Measurements from ENCODE around the gene HS3ST2.
A peak's percentile ranks its signal among the peaks of the same experiment; 100 is the strongest.
"Not testable (repeated sequence)": the region's sequence is repeated elsewhere in the genome, so short reads cannot be mapped to it uniquely, and the experiment has no call there.

Gene HS3ST2

DNA sequence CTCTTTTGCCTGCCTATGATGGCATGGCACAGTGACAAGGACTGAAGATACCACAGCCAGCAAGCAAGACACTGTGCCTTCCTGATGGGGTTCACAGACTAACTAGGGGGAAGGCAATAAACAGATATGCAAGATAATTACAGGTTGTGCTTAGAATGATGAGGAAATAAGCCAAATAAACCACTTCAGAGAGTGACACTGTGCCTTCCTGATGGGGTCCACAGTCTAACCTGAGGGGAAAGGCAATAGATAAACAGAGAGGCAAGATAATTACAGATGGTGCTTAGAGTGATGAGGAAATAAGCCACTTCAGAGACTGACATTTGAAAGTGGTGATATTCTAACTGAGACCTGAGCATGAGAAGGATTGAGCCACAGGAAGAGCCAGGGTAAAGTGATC, 84.2 kb downstream of the HS3ST2 start:
- no peak overlapping the region for H3K9ac ChIP-seq (ENCODE audit: low read depth, low read length)
- H2AFZ ChIP-seq (ENCODE audit: low read depth, low read length), result no peak overlapping the region
- no peak overlapping the region for H3K27ac ChIP-seq (ENCODE audit: low read length)
- ATAC-seq (ENCODE audit: insufficient read depth, low read depth) (no peak), DNase-seq (no peak)
- no peaks in the 10 kb centered on the region for H3K36me3 ChIP-seq (ENCODE audit: insufficient read depth, low read length)
- no peak for TF ChIP-seq EZH2 (IDR thresholded peaks at IDR 0.05; ENCODE audit: borderline replicate concordance, low read depth, low read length, severe bottlenecking)
- TF ChIP-seq, protein P1, sequence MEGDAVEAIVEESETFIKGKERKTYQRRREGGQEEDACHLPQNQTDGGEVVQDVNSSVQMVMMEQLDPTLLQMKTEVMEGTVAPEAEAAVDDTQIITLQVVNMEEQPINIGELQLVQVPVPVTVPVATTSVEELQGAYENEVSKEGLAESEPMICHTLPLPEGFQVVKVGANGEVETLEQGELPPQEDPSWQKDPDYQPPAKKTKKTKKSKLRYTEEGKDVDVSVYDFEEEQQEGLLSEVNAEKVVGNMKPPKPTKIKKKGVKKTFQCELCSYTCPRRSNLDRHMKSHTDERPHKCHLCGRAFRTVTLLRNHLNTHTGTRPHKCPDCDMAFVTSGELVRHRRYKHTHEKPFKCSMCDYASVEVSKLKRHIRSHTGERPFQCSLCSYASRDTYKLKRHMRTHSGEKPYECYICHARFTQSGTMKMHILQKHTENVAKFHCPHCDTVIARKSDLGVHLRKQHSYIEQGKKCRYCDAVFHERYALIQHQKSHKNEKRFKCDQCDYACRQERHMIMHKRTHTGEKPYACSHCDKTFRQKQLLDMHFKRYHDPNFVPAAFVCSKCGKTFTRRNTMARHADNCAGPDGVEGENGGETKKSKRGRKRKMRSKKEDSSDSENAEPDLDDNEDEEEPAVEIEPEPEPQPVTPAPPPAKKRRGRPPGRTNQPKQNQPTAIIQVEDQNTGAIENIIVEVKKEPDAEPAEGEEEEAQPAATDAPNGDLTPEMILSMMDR (IDR thresholded peaks at IDR 0.05; ENCODE audit: borderline replicate concordance, extremely low read depth, low read length, poor library complexity, severe bottlenecking), result no peak
- H3K9me3 ChIP-seq (ENCODE audit: insufficient read depth, low read length, severe bottlenecking), result no peaks in the 10 kb centered on the region
- H3K4me2 ChIP-seq (ENCODE audit: insufficient read depth, low read length), result no peak overlapping the region
- H3K4me1 ChIP-seq (ENCODE audit: insufficient read depth, low read length), result no peaks in the 10 kb centered on the region
- H3K79me2 ChIP-seq (ENCODE audit: insufficient read depth, low read length), result no peaks in the 10 kb centered on the region
- no peaks in the 10 kb centered on the region for H4K20me1 ChIP-seq (ENCODE audit: insufficient read depth, low read length)
- peaks cover 10% of the 10 kb centered on the region for H3K27me3 ChIP-seq (ENCODE audit: insufficient read depth, low read length, poor library complexity)
- no peak overlapping the region for H3K4me3 ChIP-seq (ENCODE audit: low read depth in 1 of 2, low read length in 2 of 2)

DNA sequence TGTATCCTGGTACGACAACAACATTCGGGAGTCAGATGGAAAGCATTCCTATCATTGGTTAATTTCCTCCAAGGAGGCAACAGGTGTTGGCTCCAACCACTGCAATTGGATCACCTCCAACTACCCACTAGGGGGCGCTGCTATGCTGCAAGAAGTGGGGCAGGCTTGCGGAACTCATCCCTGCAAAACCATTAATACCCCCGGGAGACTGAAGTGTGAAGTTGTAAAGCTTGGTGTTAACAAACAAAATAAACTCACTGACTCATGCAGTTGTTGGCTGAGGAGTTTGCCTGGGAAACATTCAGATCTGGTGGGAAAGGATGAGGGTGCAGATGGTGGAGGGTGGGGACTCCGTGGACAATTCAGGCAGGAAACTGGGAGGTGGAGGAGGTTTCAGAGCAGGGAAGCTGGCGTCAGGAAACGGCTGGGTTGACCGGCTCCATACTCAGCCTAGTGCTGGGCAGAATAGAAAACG, 84.9 kb downstream of the HS3ST2 start:
- Histone ChIP-seq H3K4me2 (ENCODE audit: insufficient read depth, low read length) (no peak overlapping the region), H3K79me2 (ENCODE audit: insufficient read depth, low read length) (no peaks in the 10 kb centered on the region), H4K20me1 (ENCODE audit: insufficient read depth, low read length) (0 out of 2 replicates have a peak, but pooled peaks cover 4% of the 10 kb centered on the region), H3K9ac (ENCODE audit: low read depth, low read length) (no peak overlapping the region), H3K36me3 (ENCODE audit: insufficient read depth, low read length) (no peaks in the 10 kb centered on the region), H3K9me3 (ENCODE audit: insufficient read depth, low read length, severe bottlenecking) (no peaks in the 10 kb centered on the region), H3K27me3 (ENCODE audit: insufficient read depth, low read length, poor library complexity) (peaks cover 10% of the 10 kb centered on the region), H3K4me3 (ENCODE audit: low read depth in 1 of 2, low read length in 2 of 2) (no peak overlapping the region), H3K27ac (ENCODE audit: low read length) (no peak overlapping the region), H2AFZ (ENCODE audit: low read depth, low read length) (no peak overlapping the region), H3K4me1 (ENCODE audit: insufficient read depth, low read length) (no peaks in the 10 kb centered on the region)
- TF ChIP-seq, protein P1 (IDR thresholded peaks at IDR 0.05; ENCODE audit: borderline replicate concordance, extremely low read depth, low read length, poor library complexity, severe bottlenecking), result peak; percentile 90
- TF ChIP-seq EZH2 (IDR thresholded peaks at IDR 0.05; ENCODE audit: borderline replicate concordance, low read depth, low read length, severe bottlenecking), result no peak
- peak; percentile 72; the same call in 2 of the 3 replicates for ATAC-seq (ENCODE audit: insufficient read depth, low read depth)
- DNase-seq, result peak; percentile 66

DNA sequence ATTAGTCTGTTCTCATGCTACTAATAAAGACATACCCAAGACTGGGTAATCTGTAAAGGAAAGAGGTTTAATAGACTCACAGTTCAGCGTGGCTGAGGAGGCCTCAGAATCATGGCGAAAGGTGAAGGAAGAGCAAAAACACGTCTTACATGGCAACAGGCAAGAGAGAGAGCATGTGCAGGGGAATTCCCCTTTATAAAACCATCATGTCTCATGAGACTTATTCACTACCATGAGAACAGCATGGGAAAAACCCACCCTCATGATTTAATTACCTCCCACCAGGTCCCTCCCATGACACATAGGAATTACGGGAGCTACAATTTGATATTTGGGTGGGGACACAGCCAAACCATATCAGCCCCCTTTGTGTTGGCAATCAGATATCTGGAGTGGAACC, 85.6 kb downstream of the HS3ST2 start:
- peaks cover 11% of the 10 kb centered on the region for H3K27me3 ChIP-seq (ENCODE audit: insufficient read depth, low read length, poor library complexity)
- not testable (repeated sequence) for DNase-seq; ATAC-seq (ENCODE audit: insufficient read depth, low read depth); H3K79me2 ChIP-seq (ENCODE audit: insufficient read depth, low read length); H2AFZ ChIP-seq (ENCODE audit: low read depth, low read length); H3K4me3 ChIP-seq (ENCODE audit: low read depth in 1 of 2, low read length in 2 of 2); H3K27ac ChIP-seq (ENCODE audit: low read length); H3K9ac ChIP-seq (ENCODE audit: low read depth, low read length); H3K9me3 ChIP-seq (ENCODE audit: insufficient read depth, low read length, severe bottlenecking); H3K36me3 ChIP-seq (ENCODE audit: insufficient read depth, low read length); H4K20me1 ChIP-seq (ENCODE audit: insufficient read depth, low read length); H3K4me1 ChIP-seq (ENCODE audit: insufficient read depth, low read length); H3K4me2 ChIP-seq (ENCODE audit: insufficient read depth, low read length)

DNA sequence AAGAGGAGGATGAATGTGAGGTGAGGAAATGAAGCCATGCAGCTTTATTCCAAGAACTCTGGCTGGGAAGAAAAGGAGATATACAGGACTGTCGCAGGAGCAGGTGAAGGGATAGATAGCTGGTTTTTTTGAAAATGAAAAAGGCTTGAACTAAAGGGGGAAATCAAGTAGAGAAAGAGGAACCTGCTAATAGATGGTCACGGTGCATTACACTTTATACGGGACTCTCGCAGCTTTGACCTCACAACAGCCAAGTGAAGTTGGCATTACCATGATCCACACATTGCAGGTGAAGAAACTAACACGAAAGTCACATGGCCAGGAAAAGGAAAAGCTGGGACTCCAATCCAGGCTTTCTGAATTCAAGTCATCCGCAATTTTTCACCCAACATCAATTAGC, 86.9 kb downstream of the HS3ST2 start:
- DNase-seq (no peak), ATAC-seq (ENCODE audit: insufficient read depth, low read depth) (no peak)
- Histone ChIP-seq H3K4me1 (ENCODE audit: insufficient read depth, low read length) (no peaks in the 10 kb centered on the region), H3K4me2 (ENCODE audit: insufficient read depth, low read length) (no peak overlapping the region), H3K36me3 (ENCODE audit: insufficient read depth, low read length) (no peaks in the 10 kb centered on the region), H3K79me2 (ENCODE audit: insufficient read depth, low read length) (no peaks in the 10 kb centered on the region), H3K27ac (ENCODE audit: low read length) (no peak overlapping the region), H3K4me3 (ENCODE audit: low read depth in 1 of 2, low read length in 2 of 2) (no peak overlapping the region), H3K27me3 (ENCODE audit: insufficient read depth, low read length, poor library complexity) (peaks cover 12% of the 10 kb centered on the region), H3K9ac (ENCODE audit: low read depth, low read length) (no peak overlapping the region), H2AFZ (ENCODE audit: low read depth, low read length) (no peak overlapping the region), H3K9me3 (ENCODE audit: insufficient read depth, low read length, severe bottlenecking) (no peaks in the 10 kb centered on the region), H4K20me1 (ENCODE audit: insufficient read depth, low read length) (0 out of 2 replicates have a peak, but pooled peaks cover 4% of the 10 kb centered on the region)
- TF ChIP-seq, protein P1 (IDR thresholded peaks at IDR 0.05; ENCODE audit: borderline replicate concordance, extremely low read depth, low read length, poor library complexity, severe bottlenecking), result no peak
- TF ChIP-seq EZH2 (IDR thresholded peaks at IDR 0.05; ENCODE audit: borderline replicate concordance, low read depth, low read length, severe bottlenecking), result no peak

All from DND-41 (cell line).